GM12892 (cell line): ENCODE measurements around the gene FAM118B.

Experiments used
- POLR2A ChIP-seq: IDR thresholded peaks from 2 replicates; pipeline ENCODE4 v1.6.1; 2011; ENCODE audit warnings: low read depth, low read length, control low read depth
- TAF1 ChIP-seq: IDR thresholded peaks from 2 replicates; pipeline ENCODE4 v1.6.1; 2011; ENCODE audit warnings: low read depth, mild to moderate bottlenecking, control low read depth, low read length, borderline replicate concordance

DNA sequence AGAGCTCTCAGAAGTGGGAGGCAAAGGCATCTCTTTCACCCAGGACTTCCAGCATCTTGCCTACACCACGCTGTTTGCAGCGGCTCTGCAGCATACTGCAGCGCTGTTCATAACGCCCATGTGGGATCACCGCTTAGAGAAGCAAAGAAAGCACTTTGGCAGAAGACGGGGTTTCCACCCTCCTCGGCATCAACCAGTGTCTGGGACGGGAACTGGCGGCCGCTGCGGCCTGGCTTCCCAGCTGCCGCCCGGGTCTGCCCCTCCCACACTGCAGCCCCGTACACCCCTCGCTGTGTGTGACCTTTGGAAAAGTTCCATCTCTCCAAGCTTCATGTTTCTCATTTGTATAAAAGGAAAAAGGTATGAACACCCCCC lies 70.8 kb downstream of the FAM118B start:
- TF ChIP-seq POLR2A (no peak), TAF1 (no peak)
